HepG2 (cell line): ENCODE results near the gene NUBP2. TPM values are rescaled to one million over a fixed set of nuclear protein-coding genes. Genes with fewer than 3 reads are reported as not detected.

Experiments used
- BATF2 ChIP-seq: sonication (generic); formaldehyde crosslinking; IDR thresholded peaks from 2 replicates; pipeline ENCODE4 v1.8.0; 2022; ENCODE audit warnings: mild to moderate bottlenecking, missing genetic modification reagents, moderate library complexity
- DNMT3B ChIP-seq: conservative IDR thresholded peaks from 2 replicates; pipeline ENCODE4 v1.6.1; 2016; ENCODE audit warnings: missing biosample characterization, control low read depth
- ELF4 ChIP-seq: sonication (generic); formaldehyde crosslinking; IDR thresholded peaks from 2 replicates; pipeline ENCODE4 v1.5.0; 2020; ENCODE audit warnings: missing genetic modification reagents, mild to moderate bottlenecking, moderate library complexity, borderline replicate concordance
- HMGXB4 ChIP-seq, 2 experiments: sonication (generic) in 1 of 2; formaldehyde crosslinking in 1 of 2; IDR thresholded peaks; 2 replicates each; pipeline versions ENCODE4 v1.4.0 to v1.6.1; 2018 to 2020; ENCODE audit warnings: missing genetic modification reagents in 2 of 2, borderline replicate concordance in 1 of 2, low read depth in 1 of 2, mild to moderate bottlenecking in 1 of 2, missing biosample characterization in 1 of 2
- MATR3 ChIP-seq: sonication (generic); formaldehyde crosslinking; IDR thresholded peaks from 2 replicates; pipeline ENCODE4 v1.4.0; 2020; ENCODE audit warnings: missing genetic modification reagents
- MZF1 ChIP-seq: sonication (generic); formaldehyde crosslinking; IDR thresholded peaks from 2 replicates; pipeline ENCODE4 v1.8.1; 2023; ENCODE audit warnings: mild to moderate bottlenecking, missing genetic modification reagents, borderline replicate concordance
- ONECUT2 ChIP-seq: sonication (generic); formaldehyde crosslinking; IDR thresholded peaks from 2 replicates; pipeline ENCODE4 v1.4.0; 2020; ENCODE audit warnings: missing genetic modification reagents
- RBFOX2 ChIP-seq: fragments of 200-400 bp; formaldehyde crosslinking; IDR thresholded peaks from 2 replicates; pipeline ENCODE4 v1.6.1; 2017; ENCODE audit warnings: low read depth, mild to moderate bottlenecking, low read length
- TRAFD1 ChIP-seq: sonication (generic); formaldehyde crosslinking; IDR thresholded peaks from 2 replicates; pipeline ENCODE4 v1.5.1; 2020; ENCODE audit warnings: missing genetic modification reagents, mild to moderate bottlenecking, borderline replicate concordance
- ZNF224 ChIP-seq: sonication (generic); formaldehyde crosslinking; IDR thresholded peaks from 2 replicates; pipeline ENCODE4 v1.5.0; 2020; ENCODE audit warnings: mild to moderate bottlenecking, missing genetic modification reagents
- polyA plus RNA-seq, 8 experiments: library from polyadenylated mRNA; depleted of rRNA in 3 of 8; stranded (reverse) in 7 of 8; unstranded in 1 of 8; fragments of >200 nt; fragmentation: Illumina TruSeq in 4 of 8; extraction: Trizol in 4 of 8; gene quantifications; 2 replicates each; pipeline versions ENCODE4 v1.2.1 to v1.2.3, GENCODE V29; 2011 to 2016; ENCODE audit warnings: low read depth in 4 of 8, missing spikeins in 1 of 8, mixed read lengths in 1 of 8; ENCODE audit not compliant: insufficient read depth in 1 of 8
- total RNA-seq, 5 experiments: library from RNA; depleted of rRNA; stranded (reverse); fragments of >200 nt; fragmentation: Illumina TruSeq; extraction: Trizol; gene quantifications; 2 replicates each; pipeline ENCODE4 v1.2.3, GENCODE V29; 2016; ENCODE audit warnings: low read depth in 1 of 5
- TF ChIP-seq, protein P1 (sequence below): sonication (generic); formaldehyde crosslinking; IDR thresholded peaks from 2 replicates; pipeline ENCODE4 v1.5.1; 2020; ENCODE audit warnings: mild to moderate bottlenecking, missing genetic modification reagents, borderline replicate concordance
- TF ChIP-seq, protein P2 (sequence below): sonication (generic); formaldehyde crosslinking; IDR thresholded peaks from 2 replicates; pipeline ENCODE4 v1.5.1; 2020; ENCODE audit warnings: missing genetic modification reagents, mild to moderate bottlenecking, borderline replicate concordance
- TF ChIP-seq, protein P3 (sequence below): sonication (generic); formaldehyde crosslinking; conservative IDR thresholded peaks from 2 replicates; pipeline ENCODE4 v1.8.0; 2022; ENCODE audit warnings: missing genetic modification reagents

NUBP2 gene
- total and polyA plus RNA-seq, 2 of the 13 experiments (the other 11 are each of a cell fraction or from before 2014, with no cell fraction given), result 25.7 to 61.5 TPM

DNA sequence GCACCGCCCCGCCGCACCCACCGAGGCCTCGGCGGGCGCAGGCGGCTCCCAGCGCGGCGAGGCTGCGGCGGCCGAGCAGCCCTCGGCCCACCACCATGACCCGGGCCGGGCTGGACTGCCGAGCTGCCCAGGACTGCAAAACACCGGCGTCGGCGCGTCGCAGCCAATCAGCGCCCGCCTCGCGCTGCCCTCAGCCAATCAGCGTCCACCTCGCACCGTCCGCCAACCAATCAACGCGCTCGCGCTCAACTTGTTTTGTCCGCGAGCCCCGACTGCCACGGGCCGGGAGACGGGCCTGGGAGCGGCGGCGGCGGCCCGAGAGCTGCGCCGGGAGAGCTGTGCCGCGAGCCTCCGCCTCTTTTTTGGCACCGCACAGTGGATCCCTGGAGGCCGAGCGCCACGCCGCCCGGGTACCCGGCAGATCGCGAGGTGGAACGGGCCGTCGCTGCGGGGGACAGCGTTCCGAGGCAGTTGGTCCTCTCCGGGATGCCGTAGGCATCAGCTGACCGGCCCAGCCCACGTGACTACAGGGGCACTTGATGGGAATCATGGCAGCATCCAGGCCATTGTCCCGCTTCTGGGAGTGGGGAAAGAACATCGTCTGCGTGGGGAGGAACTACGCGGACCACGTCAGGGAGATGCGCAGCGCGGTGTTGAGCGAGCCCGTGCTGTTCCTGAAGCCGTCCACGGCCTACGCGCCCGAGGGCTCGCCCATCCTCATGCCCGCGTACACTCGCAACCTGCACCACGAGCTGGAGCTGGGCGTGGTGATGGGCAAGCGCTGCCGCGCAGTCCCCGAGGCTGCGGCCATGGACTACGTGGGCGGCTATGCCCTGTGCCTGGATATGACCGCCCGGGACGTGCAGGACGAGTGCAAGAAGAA is 44.2 kb downstream of the NUBP2 start, which contains the start of the genes FAHD1 and HAGH (continued):
- no peak for TF ChIP-seq TRAFD1
- TF ChIP-seq MATR3 (CRISPR knock-in tag), result no peak
- peak; percentile 93; the same call in 1 of the 2 replicates for TF ChIP-seq MZF1 (CRISPR knock-in tag)
- TF ChIP-seq HMGXB4 (CRISPR knock-in tag; IDR thresholded peaks at IDR 0.05; ENCODE audit: borderline replicate concordance in 1 of 2, low read depth in 1 of 2), result peak; percentile 87 to 90; a peak in 3 of 4 replicates
- TF ChIP-seq, protein P1, sequence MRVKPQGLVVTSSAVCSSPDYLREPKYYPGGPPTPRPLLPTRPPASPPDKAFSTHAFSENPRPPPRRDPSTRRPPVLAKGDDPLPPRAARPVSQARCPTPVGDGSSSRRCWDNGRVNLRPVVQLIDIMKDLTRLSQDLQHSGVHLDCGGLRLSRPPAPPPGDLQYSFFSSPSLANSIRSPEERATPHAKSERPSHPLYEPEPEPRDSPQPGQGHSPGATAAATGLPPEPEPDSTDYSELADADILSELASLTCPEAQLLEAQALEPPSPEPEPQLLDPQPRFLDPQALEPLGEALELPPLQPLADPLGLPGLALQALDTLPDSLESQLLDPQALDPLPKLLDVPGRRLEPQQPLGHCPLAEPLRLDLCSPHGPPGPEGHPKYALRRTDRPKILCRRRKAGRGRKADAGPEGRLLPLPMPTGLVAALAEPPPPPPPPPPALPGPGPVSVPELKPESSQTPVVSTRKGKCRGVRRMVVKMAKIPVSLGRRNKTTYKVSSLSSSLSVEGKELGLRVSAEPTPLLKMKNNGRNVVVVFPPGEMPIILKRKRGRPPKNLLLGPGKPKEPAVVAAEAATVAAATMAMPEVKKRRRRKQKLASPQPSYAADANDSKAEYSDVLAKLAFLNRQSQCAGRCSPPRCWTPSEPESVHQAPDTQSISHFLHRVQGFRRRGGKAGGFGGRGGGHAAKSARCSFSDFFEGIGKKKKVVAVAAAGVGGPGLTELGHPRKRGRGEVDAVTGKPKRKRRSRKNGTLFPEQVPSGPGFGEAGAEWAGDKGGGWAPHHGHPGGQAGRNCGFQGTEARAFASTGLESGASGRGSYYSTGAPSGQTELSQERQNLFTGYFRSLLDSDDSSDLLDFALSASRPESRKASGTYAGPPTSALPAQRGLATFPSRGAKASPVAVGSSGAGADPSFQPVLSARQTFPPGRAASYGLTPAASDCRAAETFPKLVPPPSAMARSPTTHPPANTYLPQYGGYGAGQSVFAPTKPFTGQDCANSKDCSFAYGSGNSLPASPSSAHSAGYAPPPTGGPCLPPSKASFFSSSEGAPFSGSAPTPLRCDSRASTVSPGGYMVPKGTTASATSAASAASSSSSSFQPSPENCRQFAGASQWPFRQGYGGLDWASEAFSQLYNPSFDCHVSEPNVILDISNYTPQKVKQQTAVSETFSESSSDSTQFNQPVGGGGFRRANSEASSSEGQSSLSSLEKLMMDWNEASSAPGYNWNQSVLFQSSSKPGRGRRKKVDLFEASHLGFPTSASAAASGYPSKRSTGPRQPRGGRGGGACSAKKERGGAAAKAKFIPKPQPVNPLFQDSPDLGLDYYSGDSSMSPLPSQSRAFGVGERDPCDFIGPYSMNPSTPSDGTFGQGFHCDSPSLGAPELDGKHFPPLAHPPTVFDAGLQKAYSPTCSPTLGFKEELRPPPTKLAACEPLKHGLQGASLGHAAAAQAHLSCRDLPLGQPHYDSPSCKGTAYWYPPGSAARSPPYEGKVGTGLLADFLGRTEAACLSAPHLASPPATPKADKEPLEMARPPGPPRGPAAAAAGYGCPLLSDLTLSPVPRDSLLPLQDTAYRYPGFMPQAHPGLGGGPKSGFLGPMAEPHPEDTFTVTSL (CRISPR knock-in tag), result no peak
- peak; percentile 87 for TF ChIP-seq BATF2
- peak; percentile 51; the same call in 1 of the 2 replicates for TF ChIP-seq ELF4 (CRISPR knock-in tag)
- TF ChIP-seq, protein P2, sequence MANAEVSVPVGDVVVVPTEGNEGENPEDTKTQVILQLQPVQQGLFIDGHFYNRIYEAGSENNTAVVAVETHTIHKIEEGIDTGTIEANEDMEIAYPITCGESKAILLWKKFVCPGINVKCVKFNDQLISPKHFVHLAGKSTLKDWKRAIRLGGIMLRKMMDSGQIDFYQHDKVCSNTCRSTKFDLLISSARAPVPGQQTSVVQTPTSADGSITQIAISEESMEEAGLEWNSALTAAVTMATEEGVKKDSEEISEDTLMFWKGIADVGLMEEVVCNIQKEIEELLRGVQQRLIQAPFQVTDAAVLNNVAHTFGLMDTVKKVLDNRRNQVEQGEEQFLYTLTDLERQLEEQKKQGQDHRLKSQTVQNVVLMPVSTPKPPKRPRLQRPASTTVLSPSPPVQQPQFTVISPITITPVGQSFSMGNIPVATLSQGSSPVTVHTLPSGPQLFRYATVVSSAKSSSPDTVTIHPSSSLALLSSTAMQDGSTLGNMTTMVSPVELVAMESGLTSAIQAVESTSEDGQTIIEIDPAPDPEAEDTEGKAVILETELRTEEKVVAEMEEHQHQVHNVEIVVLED (CRISPR knock-in tag), result peak; percentile 73
- no peak for TF ChIP-seq ZNF224 (CRISPR knock-in tag)
- TF ChIP-seq ONECUT2 (CRISPR knock-in tag), result no peak
- TF ChIP-seq RBFOX2, result peak; percentile 94
- 0 out of 2 replicates have a peak, but pooled peaks have one; percentile 64 for TF ChIP-seq DNMT3B (CRISPR knock-in tag)
- TF ChIP-seq, protein P3, sequence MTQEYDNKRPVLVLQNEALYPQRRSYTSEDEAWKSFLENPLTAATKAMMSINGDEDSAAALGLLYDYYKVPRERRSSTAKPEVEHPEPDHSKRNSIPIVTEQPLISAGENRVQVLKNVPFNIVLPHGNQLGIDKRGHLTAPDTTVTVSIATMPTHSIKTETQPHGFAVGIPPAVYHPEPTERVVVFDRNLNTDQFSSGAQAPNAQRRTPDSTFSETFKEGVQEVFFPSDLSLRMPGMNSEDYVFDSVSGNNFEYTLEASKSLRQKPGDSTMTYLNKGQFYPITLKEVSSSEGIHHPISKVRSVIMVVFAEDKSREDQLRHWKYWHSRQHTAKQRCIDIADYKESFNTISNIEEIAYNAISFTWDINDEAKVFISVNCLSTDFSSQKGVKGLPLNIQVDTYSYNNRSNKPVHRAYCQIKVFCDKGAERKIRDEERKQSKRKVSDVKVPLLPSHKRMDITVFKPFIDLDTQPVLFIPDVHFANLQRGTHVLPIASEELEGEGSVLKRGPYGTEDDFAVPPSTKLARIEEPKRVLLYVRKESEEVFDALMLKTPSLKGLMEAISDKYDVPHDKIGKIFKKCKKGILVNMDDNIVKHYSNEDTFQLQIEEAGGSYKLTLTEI (CRISPR knock-in tag), result no peak
